HCT116 (cell line): ENCODE measurements around the gene DCTN2. TPM values are rescaled to one million over a fixed set of nuclear protein-coding genes. Genes with fewer than 3 reads are reported as not detected.

Experiments used
- ATAC-seq: fragments of 200-7000 bp; cut with Tn5 transposase; 2 replicates; pipeline ENCODE4 v1.9.1; 2020; ENCODE audit warnings: mild to moderate bottlenecking, moderate library complexity
- BruUV-seq: library from RNA; stranded (reverse); fragments of 400-500 nt; replicated peaks from 2 replicates; lab custom pipeline; 2021; lab: Mats Ljungman, UMichigan
- CTCF ChIA-PET: fragments of 300-600 bp; sonication (Branson Sonifier 250); formaldehyde crosslinking; loops from one replicate; lab custom pipeline; 2021; ENCODE audit warnings: antibody characterized with exemption; lab: Charles Lee
- POLR2A ChIA-PET: fragments of 300-600, 350-600 bp; sonication (Branson Sonifier 250); formaldehyde crosslinking; loops from one replicate; lab custom pipeline; 2021; ENCODE audit warnings: antibody characterized with exemption; lab: Charles Lee
- RAD21 ChIA-PET, 2 experiments: fragments of 300-600 bp; sonication (Branson Sonifier 250); formaldehyde crosslinking; loops; one replicate each; lab custom pipeline; 2023; ENCODE audit warnings: low total read pairs in 2 of 2; ENCODE audit not compliant: uncharacterized antibody in 2 of 2, unreplicated experiment in 2 of 2, low non-redundant PET in 1 of 2; lab: Charles Lee
- DNase-seq: peaks from one replicate; pipeline ENCODE4 v3.0.0-alpha.2; 2010; ENCODE audit warnings: low read depth, low spot score
- H2AFZ ChIP-seq: fragments of 200-600 bp; shearing (Covaris generic), sonication (generic); 2 replicates; pipeline ENCODE4 v1.6.1; 2017; ENCODE audit warnings: low read depth, mixed run types, mixed read lengths, antibody characterized with exemption, low read length; ENCODE audit not compliant: poor library complexity, severe bottlenecking
- H3K27ac ChIP-seq: 2 replicates; pipeline ENCODE4 v1.5.1; 2012; ENCODE audit warnings: low read depth, low read length
- H3K27me3 ChIP-seq: fragments of 200-600 bp; sonication (generic); 2 replicates; pipeline ENCODE4 v1.6.1; 2016; ENCODE audit warnings: mixed run types, low read length, mixed read lengths; ENCODE audit not compliant: insufficient read depth
- H3K36me3 ChIP-seq, 2 experiments: fragments of 200-500 bp in 1 of 2; fragments of 200-600 bp in 1 of 2; sonication (Bioruptor generic) in 1 of 2; sonication (generic) in 1 of 2; 2 replicates each; pipeline versions ENCODE4 v1.5.1 to v1.6.1; 2014 to 2016; ENCODE audit warnings: low read length in 2 of 2, inconsistent platforms in 1 of 2, mixed read lengths in 1 of 2, mixed run types in 1 of 2; ENCODE audit not compliant: insufficient read depth in 2 of 2, control insufficient read depth in 1 of 2
- H3K4me1 ChIP-seq, 2 experiments: fragments of 200-600 bp in 1 of 2; sonication (generic) in 1 of 2; 2 replicates each; pipeline versions ENCODE4 v1.5.1 to v1.6.1; 2012 to 2017; ENCODE audit warnings: low read length in 2 of 2, inconsistent platforms in 1 of 2, mild to moderate bottlenecking in 1 of 2, mixed read lengths in 1 of 2, mixed run types in 1 of 2, moderate library complexity in 1 of 2; ENCODE audit not compliant: insufficient read depth in 2 of 2, control insufficient read depth in 1 of 2
- H3K4me2 ChIP-seq: fragments of 200-600 bp; sonication (generic); 2 replicates; pipeline ENCODE4 v1.6.1; 2017; ENCODE audit warnings: mixed run types, low read length, mixed read lengths
- H3K4me3 ChIP-seq, 2 experiments: fragments of 200-600 bp in 1 of 2; sonication (generic) in 1 of 2; replicated peaks in 1 of 2; 2 replicates each; pipeline ENCODE4 v1.5.1; 2011 to 2016; ENCODE audit warnings: low read length in 2 of 2, control low read depth in 1 of 2, low read depth in 1 of 2, mild to moderate bottlenecking in 1 of 2, mixed read lengths in 1 of 2, mixed run types in 1 of 2
- H3K79me2 ChIP-seq: fragments of 200-600 bp; sonication (generic); 2 replicates; pipeline ENCODE4 v1.6.1; 2017; ENCODE audit warnings: mild to moderate bottlenecking, mixed run types, low read length, moderate library complexity, mixed read lengths; ENCODE audit not compliant: insufficient read depth
- H3K9ac ChIP-seq: fragments of 200-600 bp; sonication (generic); 2 replicates; pipeline ENCODE4 v1.6.1; 2016; ENCODE audit warnings: low read length, mixed read lengths
- H3K9me2 ChIP-seq: fragments of 200-600 bp; sonication (generic), shearing (Covaris generic); 2 replicates; pipeline ENCODE4 v1.6.1; 2017; ENCODE audit warnings: mixed run types, mild to moderate bottlenecking, moderate library complexity; ENCODE audit not compliant: insufficient read depth
- H3K9me3 ChIP-seq, 2 experiments: fragments of 200-500 bp in 1 of 2; fragments of 200-600 bp in 1 of 2; sonication (Bioruptor generic) in 1 of 2; sonication (generic) in 1 of 2; 2 replicates each; pipeline ENCODE4 v1.6.1; 2014 to 2017; ENCODE audit warnings: low read length in 2 of 2, mixed read lengths in 2 of 2, inconsistent platforms in 1 of 2, low read depth in 1 of 2, mild to moderate bottlenecking in 1 of 2, mixed run types in 1 of 2, moderate library complexity in 1 of 2; ENCODE audit not compliant: control insufficient read depth in 1 of 2, insufficient read depth in 1 of 2
- H4K20me1 ChIP-seq: fragments of 200-600 bp; sonication (generic), shearing (Covaris generic); 2 replicates; pipeline ENCODE4 v1.6.1; 2017; ENCODE audit warnings: mixed run types, mild to moderate bottlenecking, moderate library complexity; ENCODE audit not compliant: insufficient read depth
- CBX3 ChIP-seq: IDR thresholded peaks from 2 replicates; pipeline ENCODE4 v1.6.1; 2012; ENCODE audit warnings: low read depth
- EZH2 ChIP-seq: fragments of 200-600 bp; sonication (generic); IDR thresholded peaks from 2 replicates; pipeline ENCODE4 v1.6.1; 2017; ENCODE audit warnings: antibody characterized with exemption, mixed run types
- SIN3A ChIP-seq: IDR thresholded peaks from 2 replicates; pipeline ENCODE4 v1.6.1; 2012; ENCODE audit warnings: low read depth
- SRF ChIP-seq: IDR thresholded peaks from 2 replicates; pipeline ENCODE4 v1.6.1; 2012; ENCODE audit warnings: low read depth
- TCF7L2 ChIP-seq: IDR thresholded peaks from 2 replicates; pipeline ENCODE4 v1.7.0; 2011; ENCODE audit warnings: borderline replicate concordance, inconsistent platforms; ENCODE audit not compliant: insufficient read depth, insufficient read length; ENCODE audit errors: extremely low read depth
- YY1 ChIP-seq: IDR thresholded peaks from 2 replicates; pipeline ENCODE4 v1.6.1; 2011; ENCODE audit warnings: low read length, low read depth, moderate library complexity, mild to moderate bottlenecking; ENCODE audit not compliant: insufficient replicate concordance; ENCODE audit errors: extremely low read depth
- ZNF274 ChIP-seq: fragments of 200-500 bp; sonication (Bioruptor generic); IDR thresholded peaks from 2 replicates; pipeline ENCODE4 v1.6.1; 2014; ENCODE audit warnings: mild to moderate bottlenecking, low read depth, low read length, inconsistent platforms
- intact Hi-C: fragments of 100-400 bp; cut with micrococcal nuclease; formaldehyde crosslinking; loops from 2 replicates; pipeline ENCODE4 v1.10.0; 2022
- total RNA-seq: library from RNA; stranded (reverse); gene quantifications from one replicate; pipeline ENCODE4 v1.2.1, GENCODE V29; 2021; ENCODE audit not compliant: unreplicated experiment
- TF ChIP-seq, protein P1 (sequence below): IDR thresholded peaks from 2 replicates; pipeline ENCODE4 v1.6.1; 2012
- TF ChIP-seq, protein P2 (sequence below): IDR thresholded peaks from 2 replicates; pipeline ENCODE4 v1.6.1; 2012

Gene DCTN2
- total RNA-seq, 1 experiment from 2014 or later, result 95.9 TPM

DNA sequence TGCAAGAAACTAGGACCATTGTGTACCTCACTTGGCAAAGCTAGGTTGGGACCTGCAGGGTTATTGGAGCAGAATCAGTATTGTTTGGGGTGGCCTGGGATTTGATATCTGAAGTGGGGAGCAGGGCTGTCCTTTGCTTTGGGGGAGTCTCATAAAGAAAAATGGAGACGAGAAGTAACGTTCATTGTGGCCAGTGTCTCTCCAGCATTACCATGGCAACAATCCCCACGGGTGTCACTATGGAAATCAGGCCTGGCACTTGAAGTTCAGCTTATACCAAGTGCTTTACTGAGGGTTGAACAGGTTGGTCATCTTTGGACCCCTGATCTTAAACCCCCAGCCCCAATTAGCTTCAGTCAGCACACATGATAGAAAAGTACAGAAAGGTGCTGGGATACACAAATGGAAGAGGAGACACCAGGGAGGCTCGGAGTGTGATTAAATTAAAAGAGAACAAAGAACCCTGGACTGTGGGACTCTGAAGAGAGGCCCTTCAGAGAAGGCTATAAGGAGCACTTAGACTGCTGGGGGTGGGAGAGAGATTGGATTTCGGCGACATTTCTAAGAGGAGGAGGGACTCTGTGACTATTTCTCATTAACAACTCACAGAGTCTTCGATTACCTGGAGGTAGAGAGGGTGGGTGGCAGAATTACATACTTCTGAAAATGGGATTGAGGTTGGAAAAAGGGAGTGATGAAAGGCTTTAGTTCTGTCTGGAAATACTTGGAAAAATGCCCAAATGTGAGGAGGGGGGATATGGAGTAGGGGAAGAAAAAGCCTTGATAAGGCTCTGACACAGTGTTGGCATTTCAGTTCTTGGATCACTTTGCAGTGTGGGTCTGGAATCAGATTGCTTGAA, 6.6 kb upstream of the DCTN2 start:
- CTCF ChIA-PET, result no interaction called here
- H2AFZ ChIP-seq, result no peak overlapping the region
- no peak overlapping the region for H3K4me3 ChIP-seq
- no peak for DNase-seq
- POLR2A ChIA-PET, result no interaction called here
- no peaks in the 10 kb centered on the region for H3K79me2 ChIP-seq
- TF ChIP-seq SIN3A, result no peak
- TF ChIP-seq, protein P1, sequence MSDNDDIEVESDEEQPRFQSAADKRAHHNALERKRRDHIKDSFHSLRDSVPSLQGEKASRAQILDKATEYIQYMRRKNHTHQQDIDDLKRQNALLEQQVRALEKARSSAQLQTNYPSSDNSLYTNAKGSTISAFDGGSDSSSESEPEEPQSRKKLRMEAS, result no peak
- no peaks in the 10 kb centered on the region for H3K36me3 ChIP-seq
- no peaks in the 10 kb centered on the region for H3K27me3 ChIP-seq
- no peaks in the 10 kb centered on the region for H3K9me2 ChIP-seq
- BruUV-seq, result no TSS peak
- no peak overlapping the region for H3K4me2 ChIP-seq
- H3K9me3 ChIP-seq, result no peaks in the 10 kb centered on the region
- peaks cover 3 to 30% of the 10 kb centered on the region in 2 experiments; a peak in 3 of 4 replicates for H3K4me1 ChIP-seq
- RAD21 ChIA-PET, result no interaction called here
- no peak overlapping the region for H3K9ac ChIP-seq
- ATAC-seq, result no peak
- no peaks in the 10 kb centered on the region for H4K20me1 ChIP-seq
- H3K27ac ChIP-seq, result no peak overlapping the region
- intact Hi-C loops, result no loop called here

DNA sequence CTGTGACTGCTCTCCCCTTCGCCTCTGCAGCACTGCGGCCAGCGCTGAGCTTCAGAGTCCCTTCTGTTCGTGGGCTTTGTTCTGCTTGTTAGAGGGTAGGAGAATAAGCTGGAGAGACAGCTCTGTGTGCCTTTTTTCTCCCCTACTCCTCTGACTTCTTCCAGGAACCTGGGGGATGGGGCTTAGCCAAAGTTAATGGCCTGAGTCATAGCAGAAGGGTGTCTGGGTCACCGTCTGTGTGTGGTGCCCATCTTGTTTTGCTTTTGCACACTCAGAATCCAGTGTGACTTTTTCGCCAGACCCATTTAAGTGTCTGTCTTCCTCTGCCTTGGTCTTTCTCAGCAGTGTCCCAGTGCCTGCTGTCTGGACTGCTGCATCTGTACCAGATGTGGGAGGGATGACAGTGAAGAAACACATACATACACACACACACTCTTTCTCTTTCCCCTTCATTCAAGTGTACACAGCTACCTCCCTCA, 5.9 kb upstream of the DCTN2 start:
- H2AFZ ChIP-seq, result no peak overlapping the region
- H3K79me2 ChIP-seq, result no peaks in the 10 kb centered on the region
- intact Hi-C loops, result no loop called here
- no peaks in the 10 kb centered on the region for H3K9me3 ChIP-seq
- H3K27ac ChIP-seq, result no peak overlapping the region
- DNase-seq (no peak), ATAC-seq (no peak)
- ChIA-PET CTCF (no interaction called here), POLR2A (no interaction called here), RAD21 (no interaction called here)
- no peak overlapping the region for H3K9ac ChIP-seq
- H3K4me2 ChIP-seq, result peak overlapping the region; percentile 32
- no peak overlapping the region for H3K4me3 ChIP-seq
- no peaks in the 10 kb centered on the region for H3K36me3 ChIP-seq
- TF ChIP-seq CBX3, result no peak
- no peak for TF ChIP-seq ZNF274
- TF ChIP-seq TCF7L2, result no peak
- TF ChIP-seq YY1, result no peak
- TF ChIP-seq SRF, result no peak
- TF ChIP-seq, protein P2, sequence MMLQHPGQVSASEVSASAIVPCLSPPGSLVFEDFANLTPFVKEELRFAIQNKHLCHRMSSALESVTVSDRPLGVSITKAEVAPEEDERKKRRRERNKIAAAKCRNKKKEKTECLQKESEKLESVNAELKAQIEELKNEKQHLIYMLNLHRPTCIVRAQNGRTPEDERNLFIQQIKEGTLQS, result no peak
- TF ChIP-seq SIN3A, result no peak
- no peak for TF ChIP-seq EZH2
- no peaks in the 10 kb centered on the region for H3K27me3 ChIP-seq
- H3K4me1 ChIP-seq, result peaks cover 3 to 30% of the 10 kb centered on the region in 2 experiments; a peak in 3 of 4 replicates
- H3K9me2 ChIP-seq, result no peaks in the 10 kb centered on the region
- BruUV-seq, result no TSS peak
- H4K20me1 ChIP-seq, result no peaks in the 10 kb centered on the region
